K562 (cell line): ENCODE results near the gene TMEM203. TPM values are rescaled to one million over a fixed set of nuclear protein-coding genes. Genes with fewer than 3 reads are reported as not detected.

Source experiments
- AFF4 ChIP-seq: sonication (generic); formaldehyde crosslinking; IDR thresholded peaks from 2 replicates; pipeline ENCODE4 v1.8.0; 2023; ENCODE audit warnings: mild to moderate bottlenecking, missing genetic modification reagents
- CBX2 ChIP-seq: fragments of 200-600 bp; sonication (generic); IDR thresholded peaks from one replicate; pipeline ENCODE4 v1.6.1; 2012; ENCODE audit warnings: mild to moderate bottlenecking, low read length, inconsistent platforms; ENCODE audit not compliant: insufficient read depth, poor library complexity, severe bottlenecking
- CEBPZ ChIP-seq: fragments of 150-350 bp; IDR thresholded peaks from 2 replicates; pipeline ENCODE4 v1.6.1; 2014; ENCODE audit warnings: low read depth, mild to moderate bottlenecking, low read length, borderline replicate concordance
- CHCHD3 ChIP-seq: fragments of 250-450 bp; sonication (Bioruptor Pico); IDR thresholded peaks from 2 replicates; pipeline ENCODE4 v2.1.2; 2022; ENCODE audit warnings: mild to moderate bottlenecking
- CHD2 ChIP-seq: IDR thresholded peaks from 2 replicates; pipeline ENCODE4 v1.6.1; 2011; ENCODE audit warnings: low read depth, low read length
- HMGXB4 ChIP-seq: sonication (generic); formaldehyde crosslinking; IDR thresholded peaks from 2 replicates; pipeline ENCODE4 v1.8.1; 2023; ENCODE audit warnings: mild to moderate bottlenecking, missing genetic modification reagents
- NONO ChIP-seq, 2 experiments: fragments of 200-400 bp in 1 of 2; fragments of 450-650 bp in 1 of 2; formaldehyde crosslinking in 1 of 2; IDR thresholded peaks; 2 replicates each; pipeline ENCODE4 v1.6.1; 2017; ENCODE audit warnings: low read depth in 2 of 2, mild to moderate bottlenecking in 2 of 2, moderate library complexity in 2 of 2, low read length in 1 of 2
- RB1 ChIP-seq: fragments of 450-650 bp; IDR thresholded peaks from 2 replicates; pipeline ENCODE4 v1.6.1; 2017; ENCODE audit warnings: low read depth, mild to moderate bottlenecking
- SREBF2 ChIP-seq: sonication (generic); formaldehyde crosslinking; IDR thresholded peaks from 2 replicates; pipeline ENCODE4 v1.4.0; 2020; ENCODE audit warnings: mild to moderate bottlenecking, missing genetic modification reagents
- TSC22D4 ChIP-seq: fragments of 450-650 bp; IDR thresholded peaks from 2 replicates; pipeline ENCODE4 v1.6.1; 2016; ENCODE audit warnings: missing genetic modification characterization, missing biosample characterization, control low read depth
- ZNF3 ChIP-seq: fragments of 250-450 bp; sonication (Bioruptor Pico); IDR thresholded peaks from 2 replicates; pipeline ENCODE4 v1.5.0; 2021; ENCODE audit warnings: mild to moderate bottlenecking, moderate library complexity
- ZNF347 ChIP-seq: fragments of 450-650 bp; formaldehyde crosslinking; IDR thresholded peaks from 2 replicates; pipeline ENCODE4 v1.4.0; 2020; ENCODE audit warnings: low read depth, mild to moderate bottlenecking, moderate library complexity
- ZNF584 ChIP-seq: fragments of 200-800 bp; sonication (Bioruptor generic); IDR thresholded peaks from 2 replicates; pipeline ENCODE4 v1.6.1; 2016; ENCODE audit warnings: low read depth, mild to moderate bottlenecking, missing genetic modification characterization, missing compliant biosample characterization
- polyA plus RNA-seq, 8 experiments: library from polyadenylated mRNA; depleted of rRNA in 4 of 8; stranded (reverse) in 5 of 8; unstranded in 3 of 8; fragments of >200 nt; fragmentation: Nextera tagmentation in 2 of 8; fragmentation: Illumina TruSeq in 1 of 8; extraction: Ambion mirVana in 2 of 8; extraction: Trizol in 1 of 8; gene quantifications; 2 replicates each; pipeline versions ENCODE4 v1.2.1 to v1.2.3, GENCODE V29; 2011 to 2014; ENCODE audit warnings: inconsistent platforms in 1 of 8, missing spikeins in 1 of 8
- total RNA-seq, 7 experiments: library from RNA; depleted of rRNA in 6 of 7; stranded (reverse); fragments of >200 nt in 6 of 7; fragmentation: Illumina TruSeq in 2 of 7; extraction: Trizol in 2 of 7; gene quantifications; 2 replicates each; pipeline versions ENCODE4 v1.2.1 to v1.2.3, GENCODE V29; 2011 to 2021; ENCODE audit warnings: low replicate concordance in 1 of 7
- TF ChIP-seq, protein P1 (sequence below): fragments of 450-650 bp; IDR thresholded peaks from one replicate; pipeline ENCODE4 v1.6.1; 2018; ENCODE audit warnings: mild to moderate bottlenecking, moderate library complexity; ENCODE audit not compliant: partially characterized antibody

Gene TMEM203
- total and polyA plus RNA-seq, 9 of the 15 experiments (the other 6 are each of a cell fraction or from before 2014, with no cell fraction given), result 8.8 to 59.5 (median 37.6) TPM

DNA sequence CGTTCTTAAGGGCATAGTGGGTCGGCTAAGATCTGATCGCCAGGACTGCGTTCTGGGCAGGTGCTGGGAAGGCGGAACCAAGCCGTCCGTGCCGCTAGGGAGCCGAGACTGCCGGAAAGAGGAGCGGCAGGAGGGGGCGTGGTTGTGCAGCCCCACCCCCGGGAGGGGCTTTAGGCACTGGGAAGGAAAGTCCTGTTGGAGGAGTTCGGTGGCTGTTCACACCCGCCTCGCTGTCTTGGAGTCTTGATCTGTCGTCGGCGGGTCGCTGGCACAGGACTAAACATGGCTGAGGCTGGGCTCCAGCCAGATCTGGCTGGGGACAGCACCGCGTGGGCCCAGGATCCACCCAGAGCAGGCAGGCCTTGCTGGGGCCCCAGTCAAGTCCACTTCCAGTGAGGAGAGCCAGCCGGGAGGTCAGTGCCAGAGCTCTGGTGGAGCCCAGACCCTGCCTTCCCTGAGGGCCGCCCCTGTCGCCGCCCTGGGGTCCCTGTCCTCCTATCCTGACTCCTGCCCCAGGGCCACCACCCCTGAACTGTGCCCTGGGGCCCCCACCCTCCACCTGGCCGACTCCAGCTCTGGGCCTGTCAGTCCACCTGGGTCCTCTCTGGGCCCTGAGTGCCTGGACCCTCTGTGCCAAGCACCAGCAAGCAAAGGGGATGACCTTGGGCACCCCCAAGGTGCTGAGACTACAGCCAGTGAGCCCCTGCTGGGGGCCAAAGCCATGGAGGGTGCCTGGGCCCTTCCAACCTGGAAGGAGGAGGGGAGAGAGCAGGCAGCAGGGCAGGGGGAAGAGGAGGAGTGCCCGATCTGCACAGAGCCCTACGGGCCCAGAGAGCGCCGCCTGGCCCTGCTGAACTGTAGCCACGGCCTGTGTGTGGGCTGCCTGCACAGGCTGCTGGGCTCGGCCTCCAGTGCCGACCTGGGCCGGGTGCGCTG lies 12.1 kb upstream of the TMEM203 start (continued):
- TF ChIP-seq, protein P1, sequence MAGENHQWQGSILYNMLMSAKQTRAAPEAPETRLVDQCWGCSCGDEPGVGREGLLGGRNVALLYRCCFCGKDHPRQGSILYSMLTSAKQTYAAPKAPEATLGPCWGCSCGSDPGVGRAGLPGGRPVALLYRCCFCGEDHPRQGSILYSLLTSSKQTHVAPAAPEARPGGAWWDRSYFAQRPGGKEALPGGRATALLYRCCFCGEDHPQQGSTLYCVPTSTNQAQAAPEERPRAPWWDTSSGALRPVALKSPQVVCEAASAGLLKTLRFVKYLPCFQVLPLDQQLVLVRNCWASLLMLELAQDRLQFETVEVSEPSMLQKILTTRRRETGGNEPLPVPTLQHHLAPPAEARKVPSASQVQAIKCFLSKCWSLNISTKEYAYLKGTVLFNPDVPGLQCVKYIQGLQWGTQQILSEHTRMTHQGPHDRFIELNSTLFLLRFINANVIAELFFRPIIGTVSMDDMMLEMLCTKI, result no peak
- TF ChIP-seq CHCHD3 (CRISPR knock-in tag), result no peak
- no peak for TF ChIP-seq ZNF347 (CRISPR knock-in tag)
- no peak for TF ChIP-seq CBX2
- TF ChIP-seq CEBPZ, result no peak
- no peak for TF ChIP-seq CHD2
- TF ChIP-seq RB1, result 0 out of 2 replicates have a peak, but pooled peaks have one; percentile 21
- no peak for TF ChIP-seq ZNF3 (CRISPR knock-in tag)
- TF ChIP-seq HMGXB4, result no peak
- TF ChIP-seq NONO (IDR thresholded peaks at IDR 0.05; ENCODE audit: low read depth in 2 of 2, low read length in 1 of 2), result no peak
- no peak for TF ChIP-seq AFF4 (CRISPR knock-in tag)
- TF ChIP-seq SREBF2 (CRISPR knock-in tag), result no peak
- no peak for TF ChIP-seq ZNF584 (CRISPR knock-in tag)
- no peak for TF ChIP-seq TSC22D4 (tag)
